SK-N-SH treated with all-trans-retinoic acid at 6 μM for 48 hours (cell line): ENCODE data around the gene CNNM1.

Source experiments
- ARNTL ChIP-seq: fragments of 450-650 bp; formaldehyde crosslinking; IDR thresholded peaks from 2 replicates; pipeline ENCODE4 v1.5.0; 2020; ENCODE audit warnings: low read depth, mild to moderate bottlenecking, moderate library complexity, borderline replicate concordance
- ESRRG ChIP-seq: fragments of 250-450 bp; sonication (Bioruptor Pico); IDR thresholded peaks from 2 replicates; pipeline ENCODE4 v1.6.1; 2021; ENCODE audit warnings: mild to moderate bottlenecking
- GLIS3 ChIP-seq: fragments of 250-450 bp; sonication (Bioruptor Pico); IDR thresholded peaks from 2 replicates; pipeline ENCODE4 v1.5.0; 2020; ENCODE audit warnings: mild to moderate bottlenecking, moderate library complexity
- ISL1 ChIP-seq: fragments of 250-450 bp; sonication (Bioruptor Pico); IDR thresholded peaks from 2 replicates; pipeline ENCODE4 v2.1.2; 2022; ENCODE audit warnings: mild to moderate bottlenecking, moderate library complexity
- SNAI2 ChIP-seq: fragments of 250-450 bp; sonication (Bioruptor Pico); IDR thresholded peaks from 2 replicates; pipeline ENCODE4 v1.5.0; 2020; ENCODE audit warnings: mild to moderate bottlenecking, moderate library complexity
- TCF4 ChIP-seq: fragments of 250-450 bp; sonication (Bioruptor Pico); IDR thresholded peaks from 2 replicates; pipeline ENCODE4 v1.8.0; 2021; ENCODE audit warnings: mild to moderate bottlenecking, moderate library complexity, borderline replicate concordance
- ZC3H10 ChIP-seq: fragments of 250-450 bp; sonication (Bioruptor Pico); IDR thresholded peaks from 2 replicates; pipeline ENCODE4 v1.5.1; 2021; ENCODE audit warnings: mild to moderate bottlenecking, moderate library complexity
- ZFP30 ChIP-seq: fragments of 450-650 bp; formaldehyde crosslinking; IDR thresholded peaks from 2 replicates; pipeline ENCODE4 v1.5.0; 2022; ENCODE audit warnings: mild to moderate bottlenecking, moderate library complexity
- ZNF8 ChIP-seq: fragments of 450-650 bp; formaldehyde crosslinking; IDR thresholded peaks from 2 replicates; pipeline ENCODE4 v1.5.0; 2020; ENCODE audit warnings: mild to moderate bottlenecking, moderate library complexity
- TF ChIP-seq, protein P1 (sequence below): fragments of 250-450 bp; sonication (Bioruptor Pico); IDR thresholded peaks from 2 replicates; pipeline ENCODE4 v1.8.0; 2020; ENCODE audit warnings: mild to moderate bottlenecking, moderate library complexity, borderline replicate concordance

- TF ChIP-seq ZC3H10 = no peak
- no peak for TF ChIP-seq GLIS3
- no peak for TF ChIP-seq ZFP30 (CRISPR knock-in tag)
- TF ChIP-seq ARNTL = no peak
- TF ChIP-seq, protein P1, sequence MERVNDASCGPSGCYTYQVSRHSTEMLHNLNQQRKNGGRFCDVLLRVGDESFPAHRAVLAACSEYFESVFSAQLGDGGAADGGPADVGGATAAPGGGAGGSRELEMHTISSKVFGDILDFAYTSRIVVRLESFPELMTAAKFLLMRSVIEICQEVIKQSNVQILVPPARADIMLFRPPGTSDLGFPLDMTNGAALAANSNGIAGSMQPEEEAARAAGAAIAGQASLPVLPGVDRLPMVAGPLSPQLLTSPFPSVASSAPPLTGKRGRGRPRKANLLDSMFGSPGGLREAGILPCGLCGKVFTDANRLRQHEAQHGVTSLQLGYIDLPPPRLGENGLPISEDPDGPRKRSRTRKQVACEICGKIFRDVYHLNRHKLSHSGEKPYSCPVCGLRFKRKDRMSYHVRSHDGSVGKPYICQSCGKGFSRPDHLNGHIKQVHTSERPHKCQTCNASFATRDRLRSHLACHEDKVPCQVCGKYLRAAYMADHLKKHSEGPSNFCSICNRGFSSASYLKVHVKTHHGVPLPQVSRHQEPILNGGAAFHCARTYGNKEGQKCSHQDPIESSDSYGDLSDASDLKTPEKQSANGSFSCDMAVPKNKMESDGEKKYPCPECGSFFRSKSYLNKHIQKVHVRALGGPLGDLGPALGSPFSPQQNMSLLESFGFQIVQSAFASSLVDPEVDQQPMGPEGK (CRISPR knock-in tag) = no peak
- no peak for TF ChIP-seq ISL1
- TF ChIP-seq ZNF8 (CRISPR knock-in tag) = no peak
- TF ChIP-seq ESRRG = no peak
- TF ChIP-seq TCF4 = no peak
- TF ChIP-seq SNAI2 (CRISPR knock-in tag) = no peak
These were observed 58.4 kb downstream of the CNNM1 start for GRCh38 chr10:99387541-99387940.
